Measurements from ENCODE around the gene CLRN3.

- TF ChIP-seq SRSF3 (IDR thresholded peaks at IDR 0.05; ENCODE audit: insufficient read depth, low read length): no peak
- no peak for TF ChIP-seq TEAD4 (IDR thresholded peaks at IDR 0.05; ENCODE audit: low read length)
- no peak for TF ChIP-seq TEAD4 (CRISPR knock-in tag; IDR thresholded peaks at IDR 0.05; ENCODE audit: borderline replicate concordance)
- no peak for TF ChIP-seq FOXP4 (CRISPR knock-in tag; IDR thresholded peaks at IDR 0.05; ENCODE audit: borderline replicate concordance)
- no peak for TF ChIP-seq SOX6 (IDR thresholded peaks at IDR 0.05)
These were observed 20.6 kb upstream of the CLRN3 start for GRCh38 chr10:127913368-127913759.
